ENCODE measurements around the gene SLC39A9. TPM values are rescaled to one million over a fixed set of nuclear protein-coding genes. Genes with fewer than 3 reads are reported as not detected.

The SLC39A9 gene
- total and polyA plus RNA-seq, 4 donors, result 20.5 to 74.9 (median 43.4) TPM

DNA sequence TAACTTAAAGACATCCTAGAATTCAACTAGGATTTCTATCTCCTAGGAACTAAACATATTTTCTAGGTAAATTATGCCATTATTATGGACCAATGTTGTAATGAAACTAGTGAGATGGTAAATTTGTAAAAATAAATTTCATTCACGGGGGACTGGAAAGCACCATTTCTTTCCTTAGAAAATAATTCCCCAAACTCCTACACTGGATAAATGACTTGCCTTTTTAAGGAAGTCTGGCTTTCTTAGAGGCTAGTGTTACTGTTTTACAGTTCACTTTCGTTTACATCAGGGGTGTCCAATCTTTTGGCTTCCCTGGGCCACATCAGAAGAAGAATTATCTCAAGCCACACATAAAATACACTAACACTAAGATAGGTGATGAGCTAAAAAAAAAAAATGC is 3.3 kb downstream of the SLC39A9 start:
- DNase-seq (no peak), ATAC-seq (ENCODE audit: insufficient read depth, low FRiP score) (no peak)
- 79 to 85% methylated on average over 2 of the region's 2 CpGs for WGBS, 2 donors
- Histone ChIP-seq H3K27me3 (ENCODE audit: control insufficient read depth in 3 of 3, insufficient read depth in 3 of 3, low read length in 2 of 3) (no peaks in the 10 kb centered on the region), H3K4me3 (no peak overlapping the region), H3K9me3 (ENCODE audit: control insufficient read depth in 4 of 4, insufficient read depth in 3 of 4, low read length in 3 of 4) (peaks cover 0 to 1% (median 0%) of the 10 kb centered on the region in 4 donors), H3K27ac (ENCODE audit: low read depth in 1 of 2, low read length in 1 of 2) (no peak overlapping the region), H3K9ac (ENCODE audit: insufficient read depth in 1 of 2, low read length in 2 of 2) (peak overlapping the region in 1 of 2 donors; percentile 4), H3K36me3 (ENCODE audit: control insufficient read depth in 4 of 4, insufficient read depth in 4 of 4, low read length in 4 of 4) (peaks cover 0 to 10% (median under 1%) of the 10 kb centered on the region in 4 donors), H3K4me1 (ENCODE audit: control insufficient read depth in 5 of 5, insufficient read depth in 5 of 5, low read length in 5 of 5) (peaks cover 7 to 35% (median 17%) of the 10 kb centered on the region in 5 donors)
- no peak for TF ChIP-seq CTCF (IDR thresholded peaks at IDR 0.05; ENCODE audit: control extremely low read depth, extremely low read depth)

DNA sequence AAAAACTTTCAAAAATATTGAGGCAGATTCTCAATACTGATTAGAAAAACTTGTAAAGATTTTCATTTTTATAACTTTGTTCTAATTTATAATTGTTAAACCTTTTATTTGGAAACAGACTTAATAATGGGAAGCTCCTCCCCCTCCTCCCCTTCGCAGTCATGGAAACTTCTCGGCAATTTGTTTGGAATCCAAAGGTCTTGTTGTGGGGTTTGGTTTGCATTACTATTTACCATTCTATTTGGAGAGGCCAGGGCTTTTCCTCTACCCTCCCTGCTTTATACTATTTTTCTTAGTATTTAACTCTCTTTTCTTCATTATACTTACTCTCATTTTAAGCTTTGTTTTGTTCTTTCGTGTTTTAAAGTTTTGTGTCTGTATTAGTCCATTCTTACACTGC is 6.0 kb downstream of the SLC39A9 start:
- DNase-seq (no peak), ATAC-seq (ENCODE audit: insufficient read depth, low FRiP score) (no peak)
- no peak overlapping the region for H3K27ac ChIP-seq (ENCODE audit: low read depth in 1 of 2, low read length in 1 of 2)
- 94 to 97% methylated on average over 3 of the region's 3 CpGs for WGBS, 2 donors
- no peaks in the 10 kb centered on the region for H3K27me3 ChIP-seq (ENCODE audit: control insufficient read depth in 3 of 3, insufficient read depth in 3 of 3, low read length in 2 of 3)
- no peak for TF ChIP-seq CTCF (IDR thresholded peaks at IDR 0.05; ENCODE audit: control extremely low read depth, extremely low read depth)
- H3K4me3 ChIP-seq, result no peak overlapping the region
- peaks cover 0 to 7% (median under 1%) of the 10 kb centered on the region in 4 donors for H3K36me3 ChIP-seq (ENCODE audit: control insufficient read depth in 4 of 4, insufficient read depth in 4 of 4, low read length in 4 of 4)
- peaks cover 0 to 1% (median 0%) of the 10 kb centered on the region in 4 donors for H3K9me3 ChIP-seq (ENCODE audit: control insufficient read depth in 4 of 4, insufficient read depth in 3 of 4, low read length in 3 of 4)
- H3K4me1 ChIP-seq (ENCODE audit: control insufficient read depth in 5 of 5, insufficient read depth in 5 of 5, low read length in 5 of 5), result peaks cover 4 to 24% (median 10%) of the 10 kb centered on the region in 5 donors
- no peak overlapping the region for H3K9ac ChIP-seq (ENCODE audit: insufficient read depth in 1 of 2, low read length in 2 of 2)

DNA sequence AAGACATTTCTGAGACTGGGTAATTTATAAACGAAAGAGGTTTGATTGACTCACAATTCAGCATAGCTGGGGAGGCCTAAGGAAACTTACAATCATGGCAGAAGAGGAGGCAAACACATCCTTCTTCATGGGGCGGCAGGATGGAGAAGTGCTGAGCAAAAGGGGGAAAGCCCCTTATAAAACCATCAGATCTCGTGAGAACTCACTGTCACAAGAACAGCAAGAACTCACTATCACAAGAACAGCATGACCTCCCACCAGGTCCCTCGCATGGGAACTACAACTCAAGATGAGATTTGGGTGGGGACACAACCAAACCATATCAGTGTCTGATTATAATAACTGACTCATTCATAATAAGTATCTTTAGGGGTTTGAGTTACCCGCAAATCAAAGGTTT is 6.4 kb downstream of the SLC39A9 start:
- Histone ChIP-seq H3K9me3 (ENCODE audit: control insufficient read depth in 4 of 4, insufficient read depth in 3 of 4, low read length in 3 of 4) (peaks cover 0 to 1% (median 0%) of the 10 kb centered on the region in 4 donors), H3K27ac (ENCODE audit: low read depth in 1 of 2, low read length in 1 of 2) (no peak overlapping the region), H3K4me1 (ENCODE audit: control insufficient read depth in 5 of 5, insufficient read depth in 5 of 5, low read length in 5 of 5) (peaks cover 1 to 20% (median 8%) of the 10 kb centered on the region in 5 donors), H3K27me3 (ENCODE audit: control insufficient read depth in 3 of 3, insufficient read depth in 3 of 3, low read length in 2 of 3) (no peaks in the 10 kb centered on the region), H3K4me3 (no peak overlapping the region), H3K36me3 (ENCODE audit: control insufficient read depth in 4 of 4, insufficient read depth in 4 of 4, low read length in 4 of 4) (peaks cover 0 to 7% (median under 1%) of the 10 kb centered on the region in 4 donors), H3K9ac (ENCODE audit: insufficient read depth in 1 of 2, low read length in 2 of 2) (no peak overlapping the region)
- 96 to 97% methylated on average over 5 of the region's 5 CpGs for WGBS, 2 donors
- no peak for ATAC-seq (ENCODE audit: insufficient read depth, low FRiP score)
- DNase-seq, result no peak
- TF ChIP-seq CTCF (IDR thresholded peaks at IDR 0.05; ENCODE audit: control extremely low read depth, extremely low read depth), result no peak

GRCh38 chr14:69405762-69406161 is 7.3 kb downstream of the SLC39A9 start:
- no peak for ATAC-seq (ENCODE audit: insufficient read depth, low FRiP score)
- Histone ChIP-seq H3K27me3 (ENCODE audit: control insufficient read depth in 3 of 3, insufficient read depth in 3 of 3, low read length in 2 of 3) (no peaks in the 10 kb centered on the region), H3K36me3 (ENCODE audit: control insufficient read depth in 4 of 4, insufficient read depth in 4 of 4, low read length in 4 of 4) (peaks cover 0 to 7% (median under 1%) of the 10 kb centered on the region in 4 donors), H3K9me3 (ENCODE audit: control insufficient read depth in 4 of 4, insufficient read depth in 3 of 4, low read length in 3 of 4) (peaks cover 0 to 1% (median 0%) of the 10 kb centered on the region in 4 donors), H3K4me1 (ENCODE audit: control insufficient read depth in 5 of 5, insufficient read depth in 5 of 5, low read length in 5 of 5) (peaks cover 0 to 12% (median under 1%) of the 10 kb centered on the region in 5 donors), H3K9ac (ENCODE audit: insufficient read depth in 1 of 2, low read length in 2 of 2) (no peak overlapping the region), H3K27ac (ENCODE audit: low read depth in 1 of 2, low read length in 1 of 2) (no peak overlapping the region), H3K4me3 (no peak overlapping the region)
- no peak for TF ChIP-seq CTCF (IDR thresholded peaks at IDR 0.05; ENCODE audit: control extremely low read depth, extremely low read depth)
- DNase-seq, result no peak

All from lung (tissue), 12 donors.